Skeletal muscle tissue (tissue), 4 donors: ENCODE measurements around the gene MYO3A. TPM values are rescaled to one million over a fixed set of nuclear protein-coding genes. Genes with fewer than 3 reads are reported as not detected.

Experiments used
- H3K27ac ChIP-seq: one replicate; pipeline ENCODE4 v1.7.0; 2013; ENCODE audit warnings: mild to moderate bottlenecking, low read depth, low read length, inconsistent platforms
- H3K27me3 ChIP-seq, 3 donors: one replicate each; pipeline ENCODE4 v1.7.0; 2013; ENCODE audit warnings: low read length in 3 of 3; ENCODE audit not compliant: control insufficient read depth in 3 of 3, insufficient read depth in 3 of 3
- H3K36me3 ChIP-seq, 3 donors: one replicate each; pipeline ENCODE4 v1.7.0; 2013; ENCODE audit warnings: low read length in 3 of 3; ENCODE audit not compliant: control insufficient read depth in 3 of 3, insufficient read depth in 3 of 3
- H3K4me1 ChIP-seq, 3 donors: one replicate each; pipeline ENCODE4 v1.7.0; 2013; ENCODE audit warnings: low read length in 3 of 3, mild to moderate bottlenecking in 3 of 3; ENCODE audit not compliant: control insufficient read depth in 3 of 3, insufficient read depth in 3 of 3
- H3K4me3 ChIP-seq, 3 donors: one replicate each; pipeline ENCODE4 v1.7.0; 2013; ENCODE audit warnings: low read length in 3 of 3
- H3K9ac ChIP-seq, 3 donors: one replicate each; pipeline ENCODE4 v1.7.0; 2013; ENCODE audit warnings: low read length in 3 of 3, mild to moderate bottlenecking in 3 of 3, moderate library complexity in 2 of 3, low read depth in 1 of 3
- H3K9me3 ChIP-seq, 3 donors: one replicate each; pipeline ENCODE4 v1.7.0; 2013; ENCODE audit warnings: low read length in 3 of 3; ENCODE audit not compliant: control insufficient read depth in 3 of 3
- total RNA-seq: library from RNA; depleted of rRNA; stranded (reverse); fragments of >200 nt; gene quantifications from one replicate; pipeline ENCODE4 v1.2.3, GENCODE V29; 2014
- donor health status: Osteomylitis.

MYO3A gene
- total RNA-seq, 1 donor from 2014 or later = 1.0 TPM

DNA sequence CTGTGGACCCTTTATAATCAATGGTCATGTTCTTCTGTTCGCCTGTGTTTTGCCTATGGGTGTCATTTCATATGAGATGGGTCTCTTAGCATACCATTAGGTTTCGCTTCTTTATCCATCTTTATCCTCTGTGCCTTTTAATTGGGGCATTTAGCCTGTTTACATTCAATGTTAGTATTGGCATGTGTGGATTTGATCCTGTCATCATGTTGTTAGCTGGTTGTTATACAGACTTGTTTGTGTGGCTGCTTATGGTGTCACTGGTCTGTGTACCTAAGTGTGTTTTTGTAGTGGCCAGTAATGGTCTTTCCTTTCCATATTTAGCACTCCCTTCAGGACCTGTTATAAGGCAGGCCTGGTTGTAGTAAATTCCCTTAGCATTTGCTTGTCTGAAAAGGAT is 90.3 kb downstream of the MYO3A start:
- Histone ChIP-seq H3K27ac (no peak overlapping the region), H3K36me3 (no peaks in the 10 kb centered on the region), H3K4me3 (no peak overlapping the region), H3K9me3 (no peaks in the 10 kb centered on the region), H3K9ac (no peak overlapping the region), H3K27me3 (no peaks in the 10 kb centered on the region), H3K4me1 (no peaks in the 10 kb centered on the region)

DNA sequence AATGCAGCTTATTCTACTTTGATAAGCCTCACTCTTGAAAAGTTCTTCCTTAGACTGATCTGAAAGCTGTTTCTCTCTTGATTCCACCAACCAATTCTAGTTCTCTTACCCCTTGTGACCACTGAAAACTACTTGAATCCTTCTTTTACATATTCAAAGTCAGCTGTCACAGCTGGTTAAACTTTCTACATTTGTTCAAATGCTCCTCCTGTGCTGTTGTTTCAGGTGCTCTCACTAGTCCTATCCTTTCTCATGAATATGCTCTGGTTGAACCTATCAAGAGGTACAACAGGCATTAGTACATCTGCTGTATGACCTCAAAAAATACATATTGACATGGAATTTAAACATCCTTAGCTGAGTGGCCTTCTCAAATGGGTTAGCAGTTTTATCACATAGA is 91.5 kb downstream of the MYO3A start:
- Histone ChIP-seq H3K4me3 (no peak overlapping the region), H3K27me3 (no peaks in the 10 kb centered on the region), H3K36me3 (no peaks in the 10 kb centered on the region), H3K9ac (no peak overlapping the region), H3K4me1 (no peaks in the 10 kb centered on the region), H3K9me3 (no peaks in the 10 kb centered on the region), H3K27ac (no peak overlapping the region)

DNA sequence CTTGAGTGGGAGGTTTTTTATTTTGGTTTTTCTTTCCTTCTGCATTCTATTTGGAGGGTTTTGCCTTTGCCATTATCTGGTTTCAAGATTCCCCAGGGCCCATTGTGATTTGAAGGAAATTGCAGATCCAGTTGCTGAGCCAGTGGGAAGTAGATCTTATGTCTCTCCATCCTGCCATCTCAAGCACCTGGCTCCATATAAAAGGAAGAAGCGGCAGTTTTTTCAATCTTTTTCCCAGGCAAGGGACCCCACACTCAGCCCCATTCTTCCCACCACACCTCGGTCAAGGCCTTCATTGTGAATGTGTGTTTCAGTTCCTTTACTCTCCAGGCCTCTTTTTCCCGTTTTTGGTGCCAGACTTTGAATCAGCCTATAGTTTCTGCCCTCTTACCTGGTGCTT is 95.8 kb downstream of the MYO3A start:
- Histone ChIP-seq H3K27me3 (no peaks in the 10 kb centered on the region), H3K4me1 (no peaks in the 10 kb centered on the region), H3K4me3 (no peak overlapping the region), H3K27ac (no peak overlapping the region), H3K9ac (no peak overlapping the region), H3K36me3 (no peaks in the 10 kb centered on the region), H3K9me3 (no peaks in the 10 kb centered on the region)

DNA sequence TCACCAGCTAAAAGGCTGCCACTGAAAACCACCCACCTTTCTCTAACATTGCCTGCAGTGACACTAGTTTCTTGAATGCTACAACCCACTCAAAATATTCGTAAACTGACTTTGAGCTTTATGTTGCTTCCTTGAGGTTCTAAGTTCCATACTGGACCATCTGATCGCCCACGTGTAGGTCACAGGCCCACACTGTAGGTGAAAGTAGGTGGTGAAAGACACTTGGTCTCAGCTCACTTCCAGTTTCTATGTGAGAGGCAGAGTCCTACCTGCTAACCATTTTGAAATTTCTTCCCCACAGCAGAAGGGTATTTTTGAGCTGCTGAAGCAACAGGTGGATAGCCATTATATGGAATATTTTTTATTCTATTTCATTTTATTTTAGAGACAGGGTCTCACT is 97.3 kb downstream of the MYO3A start:
- Histone ChIP-seq H3K36me3 (no peaks in the 10 kb centered on the region), H3K27me3 (no peaks in the 10 kb centered on the region), H3K27ac (no peak overlapping the region), H3K9me3 (no peaks in the 10 kb centered on the region), H3K9ac (no peak overlapping the region), H3K4me3 (no peak overlapping the region), H3K4me1 (no peaks in the 10 kb centered on the region)

DNA sequence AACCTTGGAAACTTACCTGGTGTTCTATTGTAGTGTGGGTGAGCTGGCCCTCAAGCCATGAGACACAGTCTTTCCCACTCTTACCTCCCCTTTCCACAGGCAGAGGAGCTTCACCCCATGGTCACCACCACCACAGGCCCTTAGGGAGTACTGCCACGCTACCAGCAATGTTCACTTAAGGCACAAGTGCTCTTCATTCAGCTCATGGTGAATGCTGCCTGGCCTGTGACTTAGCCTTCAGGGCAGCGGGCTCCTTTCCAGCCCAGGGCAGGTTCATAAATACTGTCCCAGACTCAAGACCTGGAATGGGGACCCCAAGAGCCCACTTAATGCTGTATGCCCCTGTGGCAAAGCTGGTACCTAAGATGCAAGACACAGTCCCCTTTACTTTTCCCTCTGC is 109.4 kb downstream of the MYO3A start:
- no peaks in the 10 kb centered on the region for H3K27me3 ChIP-seq
- no peaks in the 10 kb centered on the region for H3K4me1 ChIP-seq
- H3K4me3 ChIP-seq = no peak overlapping the region
- H3K36me3 ChIP-seq = no peaks in the 10 kb centered on the region
- no peak overlapping the region for H3K9ac ChIP-seq
- no peaks in the 10 kb centered on the region for H3K9me3 ChIP-seq
- H3K27ac ChIP-seq = no peak overlapping the region

DNA sequence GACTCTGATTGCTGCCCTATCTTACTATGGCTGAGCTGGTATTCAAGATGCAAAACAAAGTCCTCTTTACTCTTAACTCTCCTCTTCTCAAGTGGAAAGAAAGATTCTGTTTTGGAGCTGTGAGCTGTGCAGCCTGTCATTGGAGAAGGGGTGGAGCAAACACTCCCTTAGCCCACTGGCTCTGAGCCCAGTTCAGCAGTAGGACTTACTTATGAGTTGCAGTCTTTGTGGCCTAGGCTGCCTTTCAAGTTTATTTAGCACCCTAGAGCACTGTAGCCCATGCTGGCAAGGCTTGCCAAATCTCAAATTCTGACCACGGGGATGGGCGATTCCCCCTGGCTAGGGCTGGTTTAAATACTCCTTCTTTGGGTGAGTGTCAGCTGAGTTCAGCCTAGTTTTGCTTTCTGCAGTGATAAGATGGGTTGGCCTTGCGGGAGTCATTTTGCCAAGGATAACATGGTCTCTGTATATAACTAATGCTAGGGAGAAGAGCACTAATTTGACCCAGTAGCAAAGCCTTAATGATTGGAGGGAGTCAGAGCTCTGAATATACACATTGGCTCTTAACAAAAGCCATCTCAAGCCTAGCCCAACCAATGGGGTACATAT is 110.2 kb downstream of the MYO3A start:
- no peak overlapping the region for H3K4me3 ChIP-seq
- no peaks in the 10 kb centered on the region for H3K9me3 ChIP-seq
- H3K27ac ChIP-seq = no peak overlapping the region
- H3K9ac ChIP-seq = no peak overlapping the region
- no peaks in the 10 kb centered on the region for H3K4me1 ChIP-seq
- no peaks in the 10 kb centered on the region for H3K36me3 ChIP-seq
- H3K27me3 ChIP-seq = no peaks in the 10 kb centered on the region

DNA sequence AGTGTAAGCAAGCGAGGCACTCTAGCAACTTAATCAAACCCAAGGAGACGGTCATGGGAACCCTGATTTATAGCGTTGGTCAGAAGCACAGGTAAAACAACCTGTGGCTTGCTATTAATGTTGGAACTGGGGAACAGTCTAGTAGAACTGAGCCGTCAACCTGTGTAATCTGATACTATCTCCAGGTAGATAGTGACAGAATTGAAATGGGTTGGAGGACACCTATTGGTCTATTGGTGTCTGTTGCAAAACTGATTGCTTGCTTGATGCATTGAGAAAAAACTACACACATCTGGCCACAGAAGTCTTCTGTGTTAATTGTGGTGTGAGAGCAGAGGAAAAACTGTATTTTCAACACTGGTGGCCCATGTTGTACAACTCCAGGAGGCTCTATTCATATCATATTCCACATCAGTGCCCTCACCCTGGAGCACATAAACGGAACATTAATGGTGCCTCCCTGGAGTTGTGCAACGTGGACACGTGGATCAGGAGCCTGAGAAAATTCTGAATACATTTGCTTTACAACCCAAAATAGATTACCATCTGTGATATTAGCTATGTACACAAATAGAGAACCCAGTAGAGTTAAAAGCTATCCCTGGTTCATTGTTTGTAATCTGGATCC is 112.2 kb downstream of the MYO3A start:
- Histone ChIP-seq H3K4me3 (no peak overlapping the region), H3K27ac (no peak overlapping the region), H3K36me3 (no peaks in the 10 kb centered on the region), H3K4me1 (no peaks in the 10 kb centered on the region), H3K9ac (no peak overlapping the region), H3K9me3 (no peaks in the 10 kb centered on the region), H3K27me3 (no peaks in the 10 kb centered on the region)

DNA sequence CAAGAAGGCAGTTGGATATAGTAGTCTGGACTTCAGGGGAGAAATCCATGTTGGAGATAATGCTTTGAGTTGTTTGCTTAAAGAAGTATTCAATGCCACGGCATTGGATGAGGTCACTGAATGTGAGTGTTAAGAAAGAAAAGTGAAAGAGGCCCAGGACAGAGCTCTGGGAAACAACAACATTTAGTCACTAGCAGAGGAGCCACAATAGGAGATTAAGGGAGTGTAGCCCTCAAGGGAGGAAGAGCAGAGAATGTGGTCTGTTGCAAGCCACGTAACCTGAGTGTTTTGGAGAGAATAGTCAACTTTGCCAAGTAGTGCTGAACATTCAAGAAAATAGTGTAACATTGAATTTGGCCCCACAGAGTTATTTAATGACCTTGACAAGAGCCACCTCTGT is 114.7 kb downstream of the MYO3A start:
- peaks cover 0 to 3% (median under 1%) of the 10 kb centered on the region in 3 donors for H3K9me3 ChIP-seq
- no peak overlapping the region for H3K27ac ChIP-seq
- no peaks in the 10 kb centered on the region for H3K36me3 ChIP-seq

DNA sequence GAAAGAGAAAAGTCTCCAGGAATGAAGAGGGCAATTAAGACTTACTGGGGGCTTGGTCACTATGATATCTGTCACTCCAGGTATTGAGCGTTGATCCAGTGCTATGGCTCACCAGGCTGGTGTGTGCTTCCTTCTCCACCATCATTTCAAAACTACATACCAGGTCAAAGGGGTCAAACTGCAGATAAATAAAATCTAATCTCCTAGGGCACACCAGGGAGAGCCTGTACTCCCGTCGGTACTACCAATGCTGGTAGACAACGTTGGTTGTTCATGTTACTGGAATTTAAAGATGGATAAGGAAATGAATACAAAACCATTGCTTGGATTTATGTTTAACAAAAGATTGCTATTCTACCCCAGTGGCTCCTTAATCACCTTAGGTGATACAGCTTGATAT is 118.3 kb downstream of the MYO3A start:
- H3K27ac ChIP-seq = no peak overlapping the region
- no peak overlapping the region for H3K9ac ChIP-seq
- H3K9me3 ChIP-seq = peaks cover 2 to 4% (median 3%) of the 10 kb centered on the region in 3 donors
- H3K36me3 ChIP-seq = no peaks in the 10 kb centered on the region
- H3K4me3 ChIP-seq = no peak overlapping the region
- H3K27me3 ChIP-seq = no peaks in the 10 kb centered on the region
- H3K4me1 ChIP-seq = no peaks in the 10 kb centered on the region

More for the DNA sequence above, 114.7 kb downstream of the MYO3A start:
- no peaks in the 10 kb centered on the region for H3K27me3 ChIP-seq
- no peak overlapping the region for H3K4me3 ChIP-seq
- H3K4me1 ChIP-seq = no peaks in the 10 kb centered on the region
- no peak overlapping the region for H3K9ac ChIP-seq

DNA sequence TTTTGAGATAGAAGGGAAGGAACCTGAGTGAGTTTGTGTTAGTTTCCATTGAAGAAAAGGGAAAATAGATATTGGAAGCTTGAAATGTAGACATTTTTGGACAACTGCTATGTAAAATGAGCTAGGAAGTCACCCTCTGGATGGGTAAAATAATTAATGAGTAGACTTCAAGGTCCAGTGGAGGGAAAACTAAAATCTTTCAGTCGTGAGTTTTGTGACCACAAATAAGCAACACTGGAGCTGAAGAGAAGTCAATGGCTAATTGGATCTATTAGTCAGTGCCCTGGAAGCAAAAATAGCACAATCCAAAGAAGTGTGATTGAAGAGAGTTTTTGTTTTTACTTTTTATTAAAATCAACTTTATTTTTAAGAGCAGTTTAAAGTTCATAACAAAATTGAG is 123.4 kb downstream of the MYO3A start:
- Histone ChIP-seq H3K27ac (no peak overlapping the region), H3K9me3 (peaks cover 3 to 4% (median 4%) of the 10 kb centered on the region in 3 donors), H3K4me1 (no peaks in the 10 kb centered on the region), H3K36me3 (no peaks in the 10 kb centered on the region), H3K27me3 (no peaks in the 10 kb centered on the region), H3K4me3 (no peak overlapping the region), H3K9ac (no peak overlapping the region)
